Activated naive CD4-positive, alpha-beta T cell treated with anti-CD3 and anti-CD28 coated beads, Interleukin-2, amount 10 ng/mL, durations not matched to agents 7 days and 5 days (primary cell): ENCODE results near the gene TPST2.

Source experiments
- CTCF ChIA-PET: fragments of 350-600 bp; sonication (Branson Sonifier 250); formaldehyde crosslinking; loops from one replicate; lab custom pipeline; 2021; ENCODE audit warnings: antibody characterized with exemption; lab: Charles Lee
- DNase-seq: peaks from one replicate; pipeline ENCODE4 v3.0.0-alpha.2; 2020
- H3K27ac Mint-ChIP-seq: one replicate; pipeline ENCODE4 v1.8.0; 2021; ENCODE audit warnings: mild to moderate bottlenecking, moderate library complexity, mixed read lengths
- H3K27me3 Mint-ChIP-seq: one replicate; pipeline ENCODE4 v1.8.0; 2021; ENCODE audit warnings: mild to moderate bottlenecking, mixed read lengths
- H3K36me3 Mint-ChIP-seq: one replicate; pipeline ENCODE4 v1.8.0; 2021; ENCODE audit warnings: mixed read lengths
- H3K4me1 Mint-ChIP-seq: one replicate; pipeline ENCODE4 v1.8.0; 2021; ENCODE audit warnings: mixed read lengths
- H3K4me3 Mint-ChIP-seq: one replicate; pipeline ENCODE4 v1.8.0; 2021; ENCODE audit warnings: mild to moderate bottlenecking, moderate library complexity, mixed read lengths
- H3K9me3 Mint-ChIP-seq: one replicate; pipeline ENCODE4 v1.8.0; 2021; ENCODE audit warnings: mixed read lengths

The TPST2 gene

GRCh38 chr22:26601726-26602125, 11.8 kb upstream of the TPST2 start:
- no peak overlapping the region for H3K27ac Mint-ChIP-seq
- CTCF ChIA-PET = no interaction called here
- DNase-seq = no peak
- peaks cover 12% of the 10 kb centered on the region for H3K4me1 Mint-ChIP-seq
- H3K9me3 Mint-ChIP-seq = no peaks in the 10 kb centered on the region
- peaks cover 48% of the 10 kb centered on the region for H3K27me3 Mint-ChIP-seq
- no peak overlapping the region for H3K4me3 Mint-ChIP-seq
- no peaks in the 10 kb centered on the region for H3K36me3 Mint-ChIP-seq

- Mint-ChIP-seq H3K4me3 (no peak overlapping the region), H3K4me1 (peaks cover 18% of the 10 kb centered on the region), H3K36me3 (no peaks in the 10 kb centered on the region), H3K27me3 (peaks cover 50% of the 10 kb centered on the region), H3K9me3 (no peaks in the 10 kb centered on the region), H3K27ac (no peak overlapping the region)
- DNase-seq = no peak
- CTCF ChIA-PET = no interaction called here
These were observed 9.6 kb upstream of the TPST2 start for GRCh38 chr22:26599505-26599904.

DNA sequence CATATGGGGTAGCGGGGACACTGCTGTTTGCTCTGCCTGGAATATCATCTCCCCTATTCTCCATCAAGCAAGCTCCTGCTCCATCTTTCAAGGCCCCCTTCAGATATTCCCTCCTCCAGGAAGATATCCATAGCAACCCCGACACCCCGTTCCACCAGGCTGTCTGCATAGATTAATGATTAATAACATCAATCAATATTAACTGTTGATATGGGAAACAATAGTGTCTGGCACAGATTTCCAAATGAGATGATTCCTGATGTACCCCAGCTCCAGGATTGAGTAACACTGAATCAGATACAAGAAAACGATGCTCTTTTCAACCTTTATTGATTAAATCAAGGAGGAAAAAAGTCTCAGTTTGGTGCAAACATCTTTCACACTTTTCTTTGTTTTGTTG, 7.5 kb upstream of the TPST2 start:
- no peaks in the 10 kb centered on the region for H3K36me3 Mint-ChIP-seq
- no peaks in the 10 kb centered on the region for H3K9me3 Mint-ChIP-seq
- DNase-seq = no peak
- CTCF ChIA-PET = no interaction called here
- H3K27ac Mint-ChIP-seq = no peak overlapping the region
- H3K4me3 Mint-ChIP-seq = no peak overlapping the region
- peaks cover 37% of the 10 kb centered on the region for H3K4me1 Mint-ChIP-seq
- peaks cover 50% of the 10 kb centered on the region for H3K27me3 Mint-ChIP-seq

GRCh38 chr22:26597026-26597425, 7.1 kb upstream of the TPST2 start:
- no peak for DNase-seq
- peaks cover 42% of the 10 kb centered on the region for H3K4me1 Mint-ChIP-seq
- no peaks in the 10 kb centered on the region for H3K9me3 Mint-ChIP-seq
- CTCF ChIA-PET = no interaction called here
- H3K36me3 Mint-ChIP-seq = no peaks in the 10 kb centered on the region
- no peak overlapping the region for H3K27ac Mint-ChIP-seq
- H3K4me3 Mint-ChIP-seq = no peak overlapping the region
- peaks cover 50% of the 10 kb centered on the region for H3K27me3 Mint-ChIP-seq

DNA sequence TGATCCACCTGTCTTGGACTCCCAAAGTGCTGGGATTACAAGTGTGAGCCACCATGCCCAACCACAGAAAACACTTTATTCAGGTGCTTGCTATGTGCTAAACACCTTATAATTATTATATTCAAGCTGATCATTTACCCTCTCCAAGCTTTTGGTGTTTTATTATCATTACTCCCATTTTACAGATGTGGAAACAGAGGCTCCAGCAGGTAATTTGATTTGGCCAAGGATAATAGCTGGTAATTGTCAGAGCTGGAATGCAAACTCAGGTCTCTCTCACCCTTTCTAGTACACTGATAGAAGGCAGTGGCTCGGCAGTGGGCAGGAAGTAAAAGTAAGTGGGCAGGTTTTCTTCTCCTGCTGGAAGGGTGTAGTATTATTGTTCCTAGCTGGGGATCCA, 3.8 kb upstream of the TPST2 start:
- H3K27me3 Mint-ChIP-seq = peaks cover 25% of the 10 kb centered on the region
- CTCF ChIA-PET = interaction anchor here (1.2 kb wide), 1 partner anchor 11 kb away, joined by 4 read pairs; no protein-coding TSS in a partner anchor
- H3K27ac Mint-ChIP-seq = peak overlapping the region; percentile 34
- no peaks in the 10 kb centered on the region for H3K9me3 Mint-ChIP-seq
- DNase-seq = no peak
- H3K36me3 Mint-ChIP-seq = peaks cover 1% of the 10 kb centered on the region
- peaks cover 60% of the 10 kb centered on the region for H3K4me1 Mint-ChIP-seq
- no peak overlapping the region for H3K4me3 Mint-ChIP-seq

DNA sequence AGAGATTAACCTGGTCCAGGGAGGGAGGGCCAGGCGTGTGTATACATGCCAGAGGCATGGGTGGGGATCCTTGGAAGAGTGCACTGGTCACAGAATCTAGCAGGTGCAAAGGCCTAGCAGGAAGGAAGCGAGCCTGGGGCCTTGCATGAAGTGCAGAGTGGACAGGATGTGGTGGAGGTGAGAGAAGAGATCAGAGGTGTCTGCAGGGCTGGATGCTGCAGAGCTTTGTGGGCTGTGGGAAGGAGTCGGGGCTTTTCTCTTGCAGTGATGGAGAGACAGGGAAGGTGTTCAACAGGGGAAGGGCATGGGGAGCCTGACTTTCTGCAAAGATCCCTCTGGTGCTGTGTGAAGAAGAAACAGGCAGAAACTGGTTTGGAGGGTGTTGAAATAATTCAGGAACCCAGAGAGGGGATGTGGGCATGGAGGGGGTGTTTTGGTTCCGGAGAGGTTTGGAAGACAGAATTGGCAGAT, 2.5 kb upstream of the TPST2 start:
- Mint-ChIP-seq H3K4me1 (peaks cover 70% of the 10 kb centered on the region), H3K4me3 (peak overlapping the region; percentile 6), H3K27me3 (peaks cover 12% of the 10 kb centered on the region), H3K9me3 (no peaks in the 10 kb centered on the region), H3K36me3 (peaks cover 8% of the 10 kb centered on the region), H3K27ac (peak overlapping the region; percentile 76)
- CTCF ChIA-PET = interaction anchor here (0.6 kb wide), 1 partner anchor 42 kb away, joined by 3 read pairs; no protein-coding TSS in a partner anchor
- DNase-seq = peak; percentile 77

GRCh38 chr22:26589367-26589844, 526 bp downstream of the TPST2 start:
- Mint-ChIP-seq H3K4me1 (peaks cover 87% of the 10 kb centered on the region), H3K27me3 (peaks cover 3% of the 10 kb centered on the region), H3K36me3 (peaks cover 14% of the 10 kb centered on the region), H3K4me3 (peak overlapping the region; percentile 84), H3K27ac (peak overlapping the region; percentile 72), H3K9me3 (no peaks in the 10 kb centered on the region)
- CTCF ChIA-PET = no interaction called here
- peak; percentile 59 for DNase-seq

- H3K4me3 Mint-ChIP-seq = peak overlapping the region; percentile 84
- H3K27me3 Mint-ChIP-seq = peaks cover 3% of the 10 kb centered on the region
- no peaks in the 10 kb centered on the region for H3K9me3 Mint-ChIP-seq
- H3K36me3 Mint-ChIP-seq = peaks cover 20% of the 10 kb centered on the region
- H3K27ac Mint-ChIP-seq = peak overlapping the region; percentile 72
- no peak for DNase-seq
- CTCF ChIA-PET = no interaction called here
- H3K4me1 Mint-ChIP-seq = peaks cover 87% of the 10 kb centered on the region
These were observed 1.1 kb downstream of the TPST2 start for GRCh38 chr22:26588729-26589366.

- CTCF ChIA-PET = no interaction called here
- H3K27ac Mint-ChIP-seq = no peak overlapping the region
- H3K36me3 Mint-ChIP-seq = peaks cover 22% of the 10 kb centered on the region
- DNase-seq = no peak
- peaks cover 82% of the 10 kb centered on the region for H3K4me1 Mint-ChIP-seq
- H3K4me3 Mint-ChIP-seq = peak overlapping the region; percentile 84
- no peaks in the 10 kb centered on the region for H3K9me3 Mint-ChIP-seq
- peaks cover 3% of the 10 kb centered on the region for H3K27me3 Mint-ChIP-seq
These were observed 1.8 kb downstream of the TPST2 start for GRCh38 chr22:26587991-26588613.

- Mint-ChIP-seq H3K4me1 (peaks cover 75% of the 10 kb centered on the region), H3K36me3 (peaks cover 31% of the 10 kb centered on the region), H3K9me3 (no peaks in the 10 kb centered on the region), H3K27me3 (peaks cover 3% of the 10 kb centered on the region), H3K27ac (peak overlapping the region; percentile 85), H3K4me3 (peak overlapping the region; percentile 38)
- CTCF ChIA-PET = interaction anchor here (1.1 kb wide), 1 partner anchor 83 kb away, joined by 4 read pairs; no protein-coding TSS in a partner anchor
- DNase-seq = peak; percentile 38
These were observed 3.2 kb downstream of the TPST2 start for GRCh38 chr22:26586556-26587325.

GRCh38 chr22:26585104-26585790, 4.7 kb downstream of the TPST2 start:
- Mint-ChIP-seq H3K4me3 (no peak overlapping the region), H3K9me3 (no peaks in the 10 kb centered on the region), H3K27me3 (peaks cover 3% of the 10 kb centered on the region), H3K4me1 (peaks cover 78% of the 10 kb centered on the region), H3K36me3 (peaks cover 41% of the 10 kb centered on the region), H3K27ac (peak overlapping the region; percentile 11)
- CTCF ChIA-PET = no interaction called here
- no peak for DNase-seq

- peaks cover 85% of the 10 kb centered on the region for H3K4me1 Mint-ChIP-seq
- no peak overlapping the region for H3K4me3 Mint-ChIP-seq
These were observed 5.9 kb downstream of the TPST2 start for GRCh38 chr22:26584010-26584409.

DNA sequence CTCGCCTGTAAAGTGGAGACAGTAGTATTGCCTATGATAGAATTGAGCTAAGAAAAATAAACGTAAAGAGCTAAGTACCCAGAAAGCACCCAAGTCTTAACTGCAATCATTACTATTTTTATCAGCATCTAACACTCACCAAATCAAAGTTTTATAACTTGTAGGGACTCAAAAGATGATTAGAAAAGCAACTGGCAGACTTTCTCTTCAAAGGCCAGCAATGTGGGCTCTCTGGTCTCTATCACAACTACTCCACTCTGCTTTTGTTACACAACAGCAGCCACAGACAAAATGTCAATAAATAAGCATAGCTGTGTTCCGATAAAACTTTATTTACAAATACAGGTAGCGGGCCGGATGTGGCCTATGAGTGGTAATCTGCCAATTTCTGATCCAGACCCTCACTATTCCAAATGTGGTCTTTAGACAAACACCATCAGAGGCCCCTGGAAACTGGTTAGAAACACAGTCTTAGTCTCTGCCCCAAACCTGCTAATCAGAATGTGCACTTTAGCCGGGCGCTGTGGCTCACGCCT, 8.2 kb downstream of the TPST2 start:
- DNase-seq = no peak
- Mint-ChIP-seq H3K27me3 (no peaks in the 10 kb centered on the region), H3K27ac (no peak overlapping the region), H3K4me3 (no peak overlapping the region), H3K36me3 (peaks cover 44% of the 10 kb centered on the region), H3K9me3 (no peaks in the 10 kb centered on the region), H3K4me1 (peaks cover 78% of the 10 kb centered on the region)
- CTCF ChIA-PET = no interaction called here

More at GRCh38 chr22:26584010-26584409, 5.9 kb downstream of the TPST2 start:
- Mint-ChIP-seq H3K27me3 (no peaks in the 10 kb centered on the region), H3K36me3 (peaks cover 44% of the 10 kb centered on the region), H3K27ac (no peak overlapping the region), H3K9me3 (no peaks in the 10 kb centered on the region)
- DNase-seq = no peak
- CTCF ChIA-PET = interaction anchor here (1.3 kb wide), 1 partner anchor 81 kb away, joined by 4 read pairs; no protein-coding TSS in a partner anchor
